IgD-negative memory B cell (primary cell): ENCODE data around the gene APEH. TPM values are rescaled to one million over a fixed set of nuclear protein-coding genes. Genes with fewer than 3 reads are reported as not detected.
A peak's percentile ranks its signal among the peaks of the same experiment; 100 is the strongest.

Experiments used
- H3K27ac Mint-ChIP-seq, 3 donors: one replicate each; pipeline ENCODE4 v1.8.0; 2020 to 2022; ENCODE audit warnings: mild to moderate bottlenecking in 3 of 3, mixed read lengths in 3 of 3, moderate library complexity in 1 of 3
- H3K27me3 Mint-ChIP-seq: one replicate; pipeline ENCODE4 v1.8.0; 2021; ENCODE audit warnings: mixed read lengths
- H3K36me3 Mint-ChIP-seq: one replicate; pipeline ENCODE4 v1.8.0; 2020; ENCODE audit warnings: mild to moderate bottlenecking, mixed read lengths
- H3K4me1 Mint-ChIP-seq, 3 donors: one replicate each; pipeline ENCODE4 v1.8.0; 2020 to 2022; ENCODE audit warnings: mixed read lengths in 3 of 3, mild to moderate bottlenecking in 1 of 3
- H3K4me3 Mint-ChIP-seq, 4 donors: one replicate each; pipeline ENCODE4 v1.8.0; 2020 to 2022; ENCODE audit warnings: mild to moderate bottlenecking in 4 of 4, mixed read lengths in 4 of 4, moderate library complexity in 3 of 4
- H3K9me3 Mint-ChIP-seq, 3 donors: one replicate each; pipeline ENCODE4 v1.8.0; 2020 to 2021; ENCODE audit warnings: mixed read lengths in 3 of 3, mild to moderate bottlenecking in 1 of 3
- polyA plus RNA-seq: library from polyadenylated mRNA; unstranded; fragments of 300-500 nt; fragmentation: Illumina TruSeq; gene quantifications from one replicate; pipeline ENCODE4 v1.2.3, GENCODE V29; 2021

APEH gene
- polyA plus RNA-seq, 1 donor from 2014 or later, result 84.5 TPM

GRCh38 chr3:49723628-49724551 lies 49.7 kb downstream of the APEH start, which contains the start of gene GMPPB:
TSS of gene GMPPB (minus strand) at chr3:49723951. CDS start at chr3:49723726, 225 bp downstream.
- Mint-ChIP-seq H3K4me1 (peaks cover 22 to 41% (median 29%) of the 10 kb centered on the region in 3 donors), H3K4me3 (peak within 1 kb of the TSS; percentile 92 to 99 (median 96)), H3K9me3 (no peaks in the 10 kb centered on the region), H3K27ac (peak within 1 kb of the TSS; percentile 100), H3K36me3 (no peaks in the 10 kb centered on the region), H3K27me3 (no peaks in the 10 kb centered on the region)

- Mint-ChIP-seq H3K9me3 (no peaks in the 10 kb centered on the region), H3K27ac (peak overlapping the region; percentile 100), H3K4me3 (peak overlapping the region; percentile 92 to 99 (median 96)), H3K4me1 (peaks cover 21 to 34% (median 27%) of the 10 kb centered on the region in 3 donors), H3K36me3 (no peaks in the 10 kb centered on the region), H3K27me3 (no peaks in the 10 kb centered on the region)
Measured at GRCh38 chr3:49724586-49724985, 50.4 kb downstream of the APEH start.

GRCh38 chr3:49725906-49726681 lies 51.9 kb downstream of the APEH start:
- Mint-ChIP-seq H3K4me3 (peak overlapping the region in 2 of 4 donors; percentile 52 to 93), H3K36me3 (peaks cover 3% of the 10 kb centered on the region), H3K27me3 (no peaks in the 10 kb centered on the region), H3K9me3 (no peaks in the 10 kb centered on the region), H3K27ac (peak overlapping the region; percentile 100), H3K4me1 (peaks cover 19 to 31% (median 25%) of the 10 kb centered on the region in 3 donors)

DNA sequence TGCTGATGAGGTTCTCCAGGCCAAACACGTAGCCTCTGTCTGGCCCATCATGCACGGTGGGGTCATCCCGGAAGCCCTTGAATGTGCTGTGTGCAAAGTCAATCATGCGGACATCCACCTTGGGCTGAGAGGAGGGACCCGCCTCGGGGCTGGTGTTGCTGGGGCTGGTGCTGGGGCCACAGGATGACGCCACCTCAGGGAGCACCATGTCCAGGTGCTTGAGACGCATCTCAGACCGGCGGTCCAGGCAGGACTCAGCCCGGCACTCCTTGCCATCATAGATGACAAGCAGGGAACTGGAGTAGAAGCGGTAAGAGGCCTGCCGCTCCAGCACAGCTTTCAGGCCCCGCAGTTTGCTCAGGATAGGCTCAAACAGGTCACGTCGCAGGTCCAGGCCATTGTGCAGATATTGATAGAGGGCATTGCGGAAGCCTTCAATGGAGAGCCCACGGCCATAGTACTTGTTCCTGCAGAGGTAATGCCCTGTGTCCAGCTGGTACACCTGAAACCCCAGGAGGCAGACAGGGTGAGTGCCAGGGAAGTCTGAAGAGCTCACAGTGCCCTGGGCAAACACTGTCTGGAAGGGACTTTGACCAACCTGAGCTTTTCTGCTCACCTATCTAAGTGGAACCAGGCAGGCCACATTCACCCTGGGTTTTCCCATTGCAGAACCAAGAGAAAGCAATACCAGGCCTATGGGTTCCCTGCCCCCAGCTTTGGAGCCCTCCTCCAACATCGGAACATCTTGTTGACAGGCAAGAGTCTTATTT lies 53.2 kb downstream of the APEH start:
- Mint-ChIP-seq H3K27me3 (no peaks in the 10 kb centered on the region), H3K9me3 (no peaks in the 10 kb centered on the region), H3K36me3 (peaks cover 7% of the 10 kb centered on the region), H3K4me3 (peak overlapping the region in 3 of 4 donors; percentile 47 to 93 (median 68)), H3K4me1 (peaks cover 19 to 31% (median 25%) of the 10 kb centered on the region in 3 donors), H3K27ac (peak overlapping the region; percentile 100)

DNA sequence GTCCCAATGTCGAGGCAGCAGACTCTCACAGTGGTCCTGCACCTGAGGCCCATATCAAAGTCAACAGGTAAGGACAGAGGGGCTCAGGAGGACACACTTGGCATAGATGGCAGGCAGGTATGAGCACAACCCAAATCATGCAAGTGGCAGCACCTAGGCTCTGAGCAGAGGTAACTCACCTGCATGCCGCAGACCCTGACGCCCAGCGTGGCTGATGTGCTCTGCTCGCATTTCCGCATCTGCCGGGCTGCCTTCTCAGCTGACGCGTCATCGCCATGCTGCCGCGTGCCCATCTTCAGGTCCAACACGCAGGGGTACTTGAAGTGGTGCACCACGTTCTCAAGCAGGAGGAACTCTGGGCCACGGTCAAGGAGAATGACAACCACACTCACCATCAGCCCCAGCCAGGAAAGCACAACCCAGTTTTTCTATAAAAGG lies 53.8 kb downstream of the APEH start:
- Mint-ChIP-seq H3K9me3 (no peaks in the 10 kb centered on the region), H3K27me3 (no peaks in the 10 kb centered on the region), H3K36me3 (peaks cover 7% of the 10 kb centered on the region), H3K4me1 (peaks cover 16 to 31% (median 21%) of the 10 kb centered on the region in 3 donors), H3K27ac (peak overlapping the region in 2 of 3 donors; percentile 100), H3K4me3 (peak overlapping the region in 1 of 4 donors; percentile 93)

DNA sequence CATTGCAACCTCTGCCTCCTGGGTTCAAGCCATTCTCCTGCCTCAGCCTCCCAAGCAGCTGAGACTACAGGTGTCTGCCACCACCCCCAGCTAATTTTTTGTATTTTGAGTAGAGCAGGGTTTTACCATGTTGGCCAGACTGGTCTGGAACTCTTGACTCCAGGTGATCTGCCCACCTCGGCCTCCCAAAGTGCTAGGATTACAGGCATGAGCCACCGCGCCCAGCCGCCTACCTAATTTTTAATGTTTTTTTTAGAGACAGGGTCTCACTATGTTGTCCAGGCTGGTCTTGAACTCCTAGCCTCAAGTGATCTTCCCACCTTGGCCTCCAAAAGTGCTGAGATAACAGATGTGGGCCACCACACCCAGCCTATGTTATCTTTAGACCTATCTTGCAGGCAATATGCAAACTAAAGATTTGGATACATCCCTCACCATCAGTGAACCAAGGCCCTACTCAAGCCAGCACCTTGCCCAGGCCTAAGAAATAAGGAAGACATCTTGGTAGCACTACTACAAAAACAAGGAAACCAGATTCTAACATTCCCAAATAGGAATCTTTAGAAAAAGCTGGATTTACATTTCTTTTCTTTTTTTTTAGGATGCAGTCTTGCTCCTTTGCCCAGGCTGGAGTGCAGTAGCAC lies 55.9 kb downstream of the APEH start:
- H3K27ac Mint-ChIP-seq, result no peak overlapping the region
- H3K4me1 Mint-ChIP-seq, result peaks cover 11 to 16% (median 16%) of the 10 kb centered on the region in 3 donors
- H3K9me3 Mint-ChIP-seq, result no peaks in the 10 kb centered on the region
- H3K4me3 Mint-ChIP-seq, result no peak overlapping the region
- H3K27me3 Mint-ChIP-seq, result no peaks in the 10 kb centered on the region
- peaks cover 7% of the 10 kb centered on the region for H3K36me3 Mint-ChIP-seq

- Mint-ChIP-seq H3K4me3 (no peak overlapping the region), H3K27ac (no peak overlapping the region), H3K9me3 (no peaks in the 10 kb centered on the region), H3K4me1 (peaks cover 0 to 3% (median 2%) of the 10 kb centered on the region in 3 donors), H3K27me3 (no peaks in the 10 kb centered on the region), H3K36me3 (peaks cover 11% of the 10 kb centered on the region)
Measured at GRCh38 chr3:49732597-49732996, 58.4 kb downstream of the APEH start.

DNA sequence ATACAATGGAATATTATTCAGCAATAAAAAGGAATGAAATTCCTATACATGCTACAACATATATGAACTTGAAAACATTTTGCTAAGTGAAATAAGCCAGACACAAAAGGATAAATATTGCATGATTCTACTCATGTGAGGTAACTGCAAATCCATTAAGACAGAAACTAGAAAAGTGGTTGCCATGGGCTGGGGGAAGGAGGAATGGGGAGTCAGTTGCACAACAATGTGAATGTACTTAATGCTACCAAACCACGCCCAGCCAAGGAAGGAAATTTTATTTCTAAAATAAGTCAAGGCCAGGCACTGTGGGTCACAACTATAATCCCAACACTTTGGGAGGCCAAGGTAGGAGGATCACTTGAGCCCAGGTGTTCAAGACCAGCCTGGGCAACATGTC lies 59.4 kb downstream of the APEH start:
- Mint-ChIP-seq H3K27me3 (no peaks in the 10 kb centered on the region), H3K9me3 (no peaks in the 10 kb centered on the region), H3K4me3 (no peak overlapping the region), H3K4me1 (peaks cover 0 to 3% (median 2%) of the 10 kb centered on the region in 3 donors), H3K27ac (no peak overlapping the region), H3K36me3 (peaks cover 11% of the 10 kb centered on the region)

Other genes starting within 250 kb of the APEH start
- gene NICN1, start 245.0 kb upstream of the APEH start, polyA plus RNA-seq, result 10.1 TPM
- 8.9 TPM for gene DAG1, start 204.1 kb upstream of the APEH start, polyA plus RNA-seq
- 0.05 TPM for gene BSN, start 119.9 kb upstream of the APEH start, polyA plus RNA-seq
- 1.3 TPM for gene MST1, start 15.1 kb downstream of the APEH start, polyA plus RNA-seq
- gene RNF123, start 15.2 kb downstream of the APEH start, polyA plus RNA-seq, result 19.7 TPM
- 1.5 TPM for gene AMIGO3, start 45.3 kb downstream of the APEH start, polyA plus RNA-seq
- gene GMPPB, start 49.6 kb downstream of the APEH start, polyA plus RNA-seq, result 27.5 TPM
- gene IP6K1, start 112.2 kb downstream of the APEH start, polyA plus RNA-seq, result 28.7 TPM
- not detected for gene CDHR4, start 125.5 kb downstream of the APEH start, polyA plus RNA-seq
- gene INKA1, start 128.9 kb downstream of the APEH start, polyA plus RNA-seq, result 35.5 TPM
- gene UBA7, start 139.6 kb downstream of the APEH start, polyA plus RNA-seq, result 61.5 TPM
- 5.4 TPM for gene TRAIP, start 182.2 kb downstream of the APEH start, polyA plus RNA-seq
- gene CAMKV, start 195.6 kb downstream of the APEH start, polyA plus RNA-seq, result not detected
- 1.2 TPM for gene MST1R, start 229.5 kb downstream of the APEH start, polyA plus RNA-seq